Endothelial cell of umbilical vein (primary cell): Measurements from ENCODE around the gene SPTBN5. TPM values are rescaled to one million over a fixed set of nuclear protein-coding genes. Genes with fewer than 3 reads are reported as not detected.

Experiments used
- BruUV-seq: library from RNA; stranded (reverse); fragments of 400-500 nt; replicated peaks from 2 replicates; lab custom pipeline; 2021; lab: Mats Ljungman, UMichigan
- CTCF ChIA-PET: fragments of 300-600, 350-600 bp; sonication (Branson Sonifier 250); formaldehyde crosslinking; loops from one replicate; lab custom pipeline; 2021; ENCODE audit warnings: antibody characterized with exemption, inconsistent platforms; lab: Charles Lee
- POLR2A ChIA-PET: fragments of 300-600, 350-600 bp; sonication (Branson Sonifier 250); formaldehyde crosslinking; loops from one replicate; lab custom pipeline; 2021; ENCODE audit warnings: antibody characterized with exemption, inconsistent platforms; lab: Charles Lee
- DNase-seq: peaks from one replicate; pipeline ENCODE4 v3.0.0-alpha.2; 2011; ENCODE audit warnings: low read depth, low spot score
- FAIRE-seq: peaks from 2 replicates; lab custom pipeline; 2011; peaks lifted over from hg19 to GRCh38; lab: Jason Lieb, UNC
- H2AFZ ChIP-seq: 2 replicates; pipeline ENCODE4 v1.6.0; 2012; ENCODE audit warnings: low read depth, low read length, control low read depth, inconsistent platforms
- H3K27ac ChIP-seq: 2 replicates; pipeline ENCODE4 v1.5.1; 2011; ENCODE audit warnings: low read depth, mild to moderate bottlenecking, control low read depth, low read length, moderate library complexity; ENCODE audit not compliant: insufficient read depth
- H3K27me3 ChIP-seq, 2 experiments: 2 replicates each; pipeline versions ENCODE4 v1.6.0 to v1.6.1; 2011; ENCODE audit warnings: low read length in 2 of 2, mixed read lengths in 1 of 2; ENCODE audit not compliant: control insufficient read depth in 2 of 2, insufficient read depth in 2 of 2
- H3K36me3 ChIP-seq, 2 experiments: 2 replicates in 1 of 2; 3 replicates in 1 of 2; pipeline ENCODE4 v1.5.1; 2011; ENCODE audit warnings: low read length in 2 of 2, mild to moderate bottlenecking in 1 of 2, moderate library complexity in 1 of 2; ENCODE audit not compliant: control insufficient read depth in 2 of 2, insufficient read depth in 2 of 2; ENCODE audit errors: extremely low read depth in 1 of 2
- H3K4me1 ChIP-seq: 3 replicates; pipeline ENCODE4 v1.5.1; 2011; ENCODE audit warnings: mild to moderate bottlenecking, low read length; ENCODE audit not compliant: control insufficient read depth, insufficient read depth; ENCODE audit errors: extremely low read depth
- H3K4me2 ChIP-seq: 2 replicates; pipeline ENCODE4 v1.6.1; 2011; ENCODE audit warnings: low read length, control low read depth, mixed read lengths; ENCODE audit not compliant: insufficient read depth
- H3K4me3 ChIP-seq, 3 experiments: fragments of 200-600 bp in 1 of 3; sonication (generic), shearing (Covaris generic) in 1 of 3; replicated peaks in 1 of 3; 2 replicates each; pipeline ENCODE4 v1.5.1; 2011 to 2016; ENCODE audit warnings: control low read depth in 3 of 3, low read length in 3 of 3, mild to moderate bottlenecking in 2 of 3, inconsistent platforms in 1 of 3, low read depth in 1 of 3, moderate library complexity in 1 of 3; ENCODE audit not compliant: insufficient read depth in 1 of 3
- H3K79me2 ChIP-seq: 2 replicates; pipeline ENCODE4 v1.6.0; 2012; ENCODE audit warnings: low read length, inconsistent platforms; ENCODE audit not compliant: control insufficient read depth, insufficient read depth
- H3K9ac ChIP-seq: replicated peaks from 2 replicates; pipeline ENCODE3; 2011; ENCODE audit warnings: low read length, control low read depth; ENCODE audit not compliant: insufficient read depth; ENCODE audit errors: extremely low read depth
- H3K9me1 ChIP-seq: replicated peaks from 3 replicates; pipeline ENCODE4 v1.6.0; 2011; ENCODE audit warnings: mild to moderate bottlenecking, low read length; ENCODE audit not compliant: control insufficient read depth, insufficient read depth; ENCODE audit errors: extremely low read depth
- H3K9me3 ChIP-seq: replicated peaks from 2 replicates; pipeline ENCODE4 v1.5.1; 2012; ENCODE audit warnings: low read length, inconsistent platforms; ENCODE audit not compliant: control insufficient read depth, insufficient read depth
- H4K20me1 ChIP-seq: replicated peaks from 2 replicates; pipeline ENCODE3; 2011; ENCODE audit warnings: mild to moderate bottlenecking, low read length; ENCODE audit not compliant: control insufficient read depth, insufficient read depth; ENCODE audit errors: extremely low read depth
- CTCF ChIP-seq, 2 donors: IDR thresholded peaks; 1 replicate in 1 of 2; 2 replicates in 1 of 2; pipeline ENCODE4 v1.5.1; 2011; ENCODE audit warnings: low read length in 2 of 2, mild to moderate bottlenecking in 2 of 2, moderate library complexity in 2 of 2, control low read depth in 1 of 2, inconsistent platforms in 1 of 2, low read depth in 1 of 2; ENCODE audit not compliant: insufficient read depth in 1 of 2; ENCODE audit errors: extremely low read depth in 1 of 2
- EZH2 ChIP-seq: IDR thresholded peaks from 2 replicates; pipeline ENCODE4 v1.6.1; 2012; ENCODE audit warnings: borderline replicate concordance, low read depth, mild to moderate bottlenecking, moderate library complexity, low read length, inconsistent platforms; ENCODE audit not compliant: severe bottlenecking
- FOS ChIP-seq: IDR thresholded peaks from 2 replicates; pipeline ENCODE4 v1.6.1; 2011; ENCODE audit warnings: mild to moderate bottlenecking, low read length, moderate library complexity, borderline replicate concordance; ENCODE audit not compliant: insufficient read depth
- GATA2 ChIP-seq: IDR thresholded peaks from 2 replicates; pipeline ENCODE4 v1.7.0; 2011; ENCODE audit warnings: low read depth, mild to moderate bottlenecking, moderate library complexity, mixed read lengths, low read length; ENCODE audit not compliant: insufficient read length, insufficient read depth
- JUN ChIP-seq: IDR thresholded peaks from 2 replicates; pipeline ENCODE4 v1.6.1; 2011; ENCODE audit warnings: borderline replicate concordance, low read depth; ENCODE audit not compliant: insufficient read length, insufficient read depth
- MYC ChIP-seq: IDR thresholded peaks from one replicate; pipeline ENCODE4 v1.6.1; 2011; ENCODE audit warnings: mild to moderate bottlenecking, low read depth, low read length
- POLR2A ChIP-seq: IDR thresholded peaks from 2 replicates; pipeline ENCODE4 v1.6.1; 2012; ENCODE audit warnings: low read depth, mild to moderate bottlenecking, control low read depth, low read length
- POLR2AphosphoS5 ChIP-seq: IDR thresholded peaks from 2 replicates; pipeline ENCODE4 v1.6.1; 2012; ENCODE audit warnings: low read depth, mild to moderate bottlenecking, control low read depth, low read length, moderate library complexity; ENCODE audit not compliant: insufficient read depth
- dilution Hi-C: fragments of 300-500 bp; cut with MboI; formaldehyde crosslinking; loops from one replicate; pipeline ENCODE4 v1.15.0; 2019; ENCODE audit warnings: low sequenced_read_pairs; ENCODE audit not compliant: extremely low pct_ligation_motif_present
- intact Hi-C: fragments of 100-400 bp; cut with micrococcal nuclease; formaldehyde crosslinking; loops from one replicate; pipeline ENCODE4 v1.10.0; 2022
- polyA plus RNA-seq, 4 experiments: library from polyadenylated mRNA; depleted of rRNA in 3 of 4; stranded (reverse) in 3 of 4; unstranded in 1 of 4; fragments of >200 nt; gene quantifications; 2 replicates each; pipeline versions ENCODE4 v1.2.1 to v1.2.3, GENCODE V29; 2011 to 2012; ENCODE audit warnings: missing spikeins in 1 of 4
- total RNA-seq: library from RNA; stranded (reverse); gene quantifications from 2 replicates; pipeline ENCODE4 v1.2.3, GENCODE V29; 2021
- TF ChIP-seq, protein P1 (sequence below): IDR thresholded peaks from 2 replicates; pipeline ENCODE4 v1.6.1; 2011; ENCODE audit not compliant: insufficient read depth, insufficient read length

Gene SPTBN5
- total and polyA plus RNA-seq, 2 donors (not counting 3 experiments of a cell fraction or from before 2014, with no cell fraction given) = 12.0 to 19.0 TPM

- H3K9ac ChIP-seq = no peak overlapping the region
- CTCF ChIA-PET = interaction anchor here (0.8 to 2.8 kb wide), 3 partner anchors 9 to 57 kb away, joined by 4 to 18 read pairs (median 7); partner anchors contain the start of gene EHD4
- dilution Hi-C loops (no loop called here), intact Hi-C loops (loop anchor here (10.0 kb wide), 1 partner anchor 139 kb away; no protein-coding TSS in a partner anchor)
- H3K4me2 ChIP-seq = no peak overlapping the region
- no peaks in the 10 kb centered on the region for H3K9me3 ChIP-seq
- BruUV-seq = no TSS peak
- peaks cover 33% of the 10 kb centered on the region for H3K4me1 ChIP-seq
- POLR2A ChIA-PET = no interaction called here
- no peak for FAIRE-seq
- no peak overlapping the region for H2AFZ ChIP-seq
- no peaks in the 10 kb centered on the region for H3K27me3 ChIP-seq
- H3K27ac ChIP-seq = no peak overlapping the region
- H4K20me1 ChIP-seq = no peaks in the 10 kb centered on the region
- H3K79me2 ChIP-seq = peaks cover 88% of the 10 kb centered on the region
- H3K36me3 ChIP-seq = peaks cover 28 to 33% of the 10 kb centered on the region in 2 experiments
- DNase-seq = no peak
- no peak for TF ChIP-seq CTCF (IDR thresholded peaks at IDR 0.05; ENCODE audit: extremely low read depth in 1 of 2, insufficient read depth in 1 of 2, low read depth in 1 of 2, low read length in 2 of 2)
- no peak for TF ChIP-seq FOS
- TF ChIP-seq POLR2AphosphoS5 = no peak
- no peak for TF ChIP-seq EZH2
- TF ChIP-seq, protein P1, sequence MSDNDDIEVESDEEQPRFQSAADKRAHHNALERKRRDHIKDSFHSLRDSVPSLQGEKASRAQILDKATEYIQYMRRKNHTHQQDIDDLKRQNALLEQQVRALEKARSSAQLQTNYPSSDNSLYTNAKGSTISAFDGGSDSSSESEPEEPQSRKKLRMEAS = no peak
- no peak for TF ChIP-seq JUN
- no peak for TF ChIP-seq GATA2
- TF ChIP-seq MYC = no peak
- no peak for TF ChIP-seq POLR2A
- H3K9me1 ChIP-seq = no peaks in the 10 kb centered on the region
- no peak overlapping the region for H3K4me3 ChIP-seq
These were observed 21.6 kb upstream of the SPTBN5 start for GRCh38 chr15:41915255-41915994.
